ENCODE measurements around the gene SH2D1A.

- no peak for TF ChIP-seq SUZ12 (IDR thresholded peaks at IDR 0.05; ENCODE audit: extremely low read depth, insufficient read depth, insufficient read length)
- no peak for TF ChIP-seq ZNF274 (IDR thresholded peaks at IDR 0.05; ENCODE audit: low read depth, low read length)
Measured at GRCh38 chrX:124342174-124342867, 4.0 kb upstream of the SH2D1A start.
